IPS-18c (cell line): ENCODE results near the gene WDFY4.

Experiments used
- H3K4me3 ChIP-seq: 2 replicates; pipeline ENCODE4 v1.7.0; 2013; ENCODE audit warnings: low read depth, mild to moderate bottlenecking, low read length, moderate library complexity; ENCODE audit not compliant: insufficient read depth
- H3K9me3 ChIP-seq: one replicate; pipeline ENCODE4 v1.6.1; 2013; ENCODE audit warnings: mild to moderate bottlenecking, low read length, moderate library complexity; ENCODE audit not compliant: control insufficient read depth, insufficient read depth

Gene WDFY4

DNA sequence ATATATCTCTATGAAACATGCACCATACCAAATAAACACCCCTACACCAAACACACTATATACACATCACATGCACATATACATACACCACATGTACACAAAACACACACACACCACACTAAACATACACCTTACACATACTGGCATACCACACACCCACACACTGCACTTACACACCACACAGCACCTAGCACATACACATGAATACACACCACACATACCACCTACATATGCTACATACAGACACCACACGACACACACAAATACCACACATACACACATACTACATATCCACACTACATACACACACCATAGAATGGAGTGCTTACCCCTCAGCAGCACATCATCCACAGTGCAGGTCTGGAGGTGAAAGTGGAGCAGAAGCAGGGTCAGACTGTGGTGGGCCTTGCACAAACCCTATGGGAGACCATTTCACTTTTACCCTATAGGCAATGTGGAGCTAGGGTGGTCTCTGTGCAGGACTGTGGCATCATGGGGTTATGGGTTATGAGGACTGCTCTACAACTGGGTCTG, 64.6 kb downstream of the WDFY4 start:
- no peaks in the 10 kb centered on the region for H3K9me3 ChIP-seq
- H3K4me3 ChIP-seq, result no peak overlapping the region

DNA sequence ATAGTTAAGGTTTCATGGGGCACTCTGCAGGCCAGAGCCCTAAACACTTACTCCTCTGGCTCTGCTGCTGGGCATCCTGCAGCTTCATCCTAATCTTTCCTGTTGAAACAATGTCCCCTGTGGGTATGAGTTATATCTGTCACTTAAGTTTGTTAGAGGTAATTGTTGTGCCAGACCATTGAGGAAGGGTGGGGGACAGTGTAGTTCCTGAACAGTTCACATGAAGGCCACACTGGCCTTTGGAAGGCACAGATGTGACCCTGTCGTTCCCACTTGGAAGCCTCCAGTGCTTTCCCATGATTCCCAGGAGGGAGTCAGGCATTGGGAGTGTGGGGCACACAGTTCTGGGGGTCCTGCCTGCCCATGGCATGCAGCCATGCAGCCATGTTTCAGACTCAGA, 65.3 kb downstream of the WDFY4 start:
- Histone ChIP-seq H3K4me3 (no peak overlapping the region), H3K9me3 (no peaks in the 10 kb centered on the region)

DNA sequence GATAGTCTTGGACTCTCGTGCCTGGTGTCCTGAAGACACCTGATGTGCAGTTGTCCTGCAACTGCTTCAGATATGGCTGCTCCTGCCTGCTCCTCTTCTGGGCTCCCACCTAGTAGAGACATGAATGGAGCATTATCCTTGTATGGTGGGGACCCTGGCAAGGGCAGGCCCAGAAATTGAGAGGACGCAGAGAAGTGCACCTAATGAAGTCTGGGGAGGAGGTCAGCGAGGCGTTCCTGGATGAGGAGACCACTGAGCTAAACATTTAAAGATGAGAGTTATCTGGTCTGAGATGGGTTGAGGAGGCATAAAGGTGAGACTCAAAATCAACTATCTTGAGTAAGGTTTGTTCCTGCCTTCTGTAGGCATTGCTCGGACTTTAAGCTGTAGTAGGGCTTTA, 66.3 kb downstream of the WDFY4 start:
- no peak overlapping the region for H3K4me3 ChIP-seq
- H3K9me3 ChIP-seq, result no peaks in the 10 kb centered on the region

DNA sequence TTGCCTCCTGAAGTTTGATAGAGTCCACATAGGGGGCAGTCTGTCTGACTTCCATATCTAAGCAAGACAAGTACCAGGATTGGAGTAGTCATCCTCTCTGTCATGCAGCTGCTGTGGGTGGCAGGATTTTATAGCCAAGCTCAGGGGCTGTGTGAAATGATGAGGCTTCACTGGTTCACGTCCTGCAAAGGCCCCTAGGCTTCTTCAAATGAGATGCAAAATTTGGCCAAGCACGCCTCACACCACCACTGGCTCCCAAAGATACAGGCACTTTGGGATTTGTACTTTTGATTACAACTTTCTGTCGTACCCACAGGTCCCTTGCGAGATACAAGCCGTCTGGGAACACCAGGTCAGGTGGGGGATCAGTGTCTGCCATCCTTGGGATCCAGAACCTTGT, 67.1 kb downstream of the WDFY4 start:
- H3K4me3 ChIP-seq, result no peak overlapping the region
- H3K9me3 ChIP-seq, result no peaks in the 10 kb centered on the region

DNA sequence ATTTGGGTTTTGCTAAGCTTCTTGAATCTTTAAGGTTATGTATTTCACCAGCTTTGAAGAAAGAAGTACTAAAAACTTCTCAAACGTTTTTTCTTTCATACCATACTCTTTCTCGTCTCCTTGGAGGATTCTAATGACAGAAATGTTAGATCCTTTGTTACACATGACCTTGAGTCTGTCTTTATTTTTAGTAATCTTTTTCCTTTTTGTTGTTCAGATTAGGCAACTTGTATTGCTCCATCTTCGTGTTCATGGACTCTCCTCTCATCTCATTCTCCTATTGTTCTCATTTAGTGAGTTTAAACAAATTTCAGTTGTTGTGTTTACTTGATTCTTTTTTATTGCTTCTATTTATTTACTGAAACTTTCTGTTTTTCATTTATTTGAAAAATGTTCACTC, 73.7 kb downstream of the WDFY4 start:
- Histone ChIP-seq H3K4me3 (no peak overlapping the region), H3K9me3 (no peaks in the 10 kb centered on the region)

DNA sequence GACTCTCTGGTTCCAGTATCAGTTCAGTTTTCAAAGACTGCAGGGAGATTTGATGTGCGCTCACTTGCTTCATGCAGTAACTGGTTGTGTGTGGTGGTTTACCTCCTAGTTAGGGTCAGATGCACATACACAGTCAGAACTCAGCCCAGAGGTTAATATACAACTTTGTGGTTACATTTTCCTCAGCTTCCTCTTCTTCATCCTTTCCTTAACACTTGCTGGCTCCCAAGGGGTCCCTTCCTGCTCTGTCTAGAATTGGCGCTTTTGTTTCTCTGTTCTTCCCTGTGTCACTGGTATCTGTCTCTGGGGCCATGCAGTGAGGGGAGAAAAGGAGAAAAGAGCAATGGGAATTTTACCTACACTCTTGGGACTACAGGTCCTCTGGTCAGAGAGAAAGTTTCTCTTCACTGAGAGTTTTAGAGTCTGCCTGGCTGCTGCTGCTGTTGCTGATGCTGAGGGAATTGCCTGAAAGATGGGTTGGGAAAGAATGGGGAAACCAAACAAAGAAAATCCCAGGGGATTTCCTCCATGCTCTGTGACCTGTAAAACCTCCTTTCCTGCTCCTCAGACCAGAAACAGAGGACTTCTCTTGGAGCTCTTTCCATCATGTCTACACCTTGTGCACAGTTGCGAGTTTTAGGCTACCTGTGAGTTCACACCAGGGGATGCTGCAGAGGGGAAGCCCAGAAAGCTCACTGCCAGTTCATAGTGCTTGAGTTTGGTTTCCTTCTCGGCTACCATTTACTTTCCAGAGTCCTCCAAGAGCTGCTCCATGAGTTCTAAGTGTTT, 74.6 kb downstream of the WDFY4 start:
- H3K9me3 ChIP-seq, result no peaks in the 10 kb centered on the region
- H3K4me3 ChIP-seq, result no peak overlapping the region

DNA sequence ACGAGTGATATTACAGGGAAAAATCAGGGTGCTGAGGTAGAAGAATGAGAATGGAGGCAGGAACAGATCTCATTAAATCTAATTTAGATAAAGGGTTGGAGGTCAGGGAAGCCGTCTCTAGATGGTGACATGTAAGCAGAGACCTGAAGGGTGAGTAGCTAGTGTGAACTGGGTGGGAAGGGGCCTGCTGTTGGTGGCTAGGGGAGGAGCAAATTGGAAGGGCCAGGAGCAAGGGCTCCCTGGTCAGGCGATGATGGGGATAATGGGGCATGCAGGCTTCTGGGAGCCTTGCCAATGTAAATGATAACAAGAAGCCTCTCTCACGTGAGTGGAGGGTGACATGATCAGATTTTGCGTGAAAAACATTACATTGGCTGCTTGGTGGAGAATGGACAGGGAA, 76.3 kb downstream of the WDFY4 start:
- no peak overlapping the region for H3K4me3 ChIP-seq
- no peaks in the 10 kb centered on the region for H3K9me3 ChIP-seq

DNA sequence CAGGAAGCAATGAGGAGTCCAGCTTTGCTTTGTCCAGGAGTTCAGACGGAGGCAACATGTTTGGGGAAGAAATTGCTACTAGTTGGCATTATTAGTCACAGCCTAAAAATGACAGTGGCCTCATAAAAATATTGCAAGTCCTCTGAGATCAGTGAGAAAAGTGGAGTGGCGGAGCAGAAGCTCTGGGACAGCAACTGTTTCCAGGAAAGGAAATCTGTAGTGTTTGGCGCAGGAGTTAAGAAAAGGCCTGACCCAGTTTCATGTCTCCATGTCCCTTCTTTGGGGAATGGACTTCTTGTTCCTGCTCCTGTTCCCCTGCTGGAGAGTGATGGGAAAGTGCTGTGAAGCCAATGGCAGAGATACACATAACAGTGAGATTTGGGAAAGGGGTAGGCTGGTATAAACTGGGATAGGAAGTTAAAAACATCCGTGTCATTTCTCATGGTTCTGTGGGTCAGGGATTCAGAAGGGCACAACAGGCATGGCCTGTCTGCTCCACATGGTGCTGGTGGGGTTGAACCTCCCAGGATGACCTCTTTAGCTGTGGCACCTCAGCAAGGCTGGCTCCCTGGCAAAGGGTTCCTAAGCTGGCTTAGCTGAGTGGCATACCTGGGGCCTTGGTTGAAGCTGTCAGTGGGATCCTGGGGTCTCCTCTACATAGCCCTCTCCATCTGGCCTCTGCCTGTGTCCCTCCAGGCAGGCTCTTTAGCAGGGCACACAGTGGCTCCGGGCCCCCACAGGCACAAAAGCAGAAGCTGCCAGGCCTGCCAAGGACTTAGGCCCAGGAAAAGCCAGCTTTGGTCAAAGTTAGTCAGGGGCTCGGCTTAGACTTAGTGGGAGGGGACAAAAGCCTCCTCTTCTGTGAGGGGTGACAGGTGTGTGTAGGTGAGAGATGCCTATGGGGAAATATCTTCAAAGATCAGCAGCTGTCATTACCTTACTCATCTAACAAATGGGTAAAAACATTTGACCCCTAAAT, 77.7 kb downstream of the WDFY4 start:
- no peaks in the 10 kb centered on the region for H3K9me3 ChIP-seq

DNA sequence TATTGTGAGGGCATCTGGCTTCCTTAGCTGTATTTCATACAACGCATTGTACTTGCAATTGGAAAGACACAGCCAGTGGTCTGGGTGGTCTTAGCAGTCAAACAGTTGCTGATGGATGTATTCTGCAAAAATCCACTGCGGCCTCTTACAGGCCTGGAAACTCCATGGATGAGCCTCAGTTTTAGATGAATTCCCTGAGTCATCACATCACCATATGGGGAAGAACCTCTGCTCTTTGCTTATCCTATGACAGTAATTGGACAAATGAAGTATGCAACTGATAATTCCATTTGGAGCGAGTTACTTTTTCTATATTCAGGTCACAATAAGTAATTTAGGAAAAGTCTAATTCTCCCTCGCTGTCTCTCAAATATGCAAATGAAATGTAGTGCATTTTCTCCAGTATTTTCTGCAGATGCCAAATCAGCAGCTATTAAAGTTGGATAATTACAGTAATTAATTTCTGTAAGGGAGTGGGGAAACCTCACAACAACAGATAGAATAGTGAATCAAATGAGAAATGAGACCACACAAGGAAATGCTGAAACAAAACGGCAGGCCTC, 78.8 kb downstream of the WDFY4 start:
- H3K9me3 ChIP-seq, result no peaks in the 10 kb centered on the region
- H3K4me3 ChIP-seq, result no peak overlapping the region

More for the DNA sequence above, 77.7 kb downstream of the WDFY4 start:
- no peak overlapping the region for H3K4me3 ChIP-seq

DNA sequence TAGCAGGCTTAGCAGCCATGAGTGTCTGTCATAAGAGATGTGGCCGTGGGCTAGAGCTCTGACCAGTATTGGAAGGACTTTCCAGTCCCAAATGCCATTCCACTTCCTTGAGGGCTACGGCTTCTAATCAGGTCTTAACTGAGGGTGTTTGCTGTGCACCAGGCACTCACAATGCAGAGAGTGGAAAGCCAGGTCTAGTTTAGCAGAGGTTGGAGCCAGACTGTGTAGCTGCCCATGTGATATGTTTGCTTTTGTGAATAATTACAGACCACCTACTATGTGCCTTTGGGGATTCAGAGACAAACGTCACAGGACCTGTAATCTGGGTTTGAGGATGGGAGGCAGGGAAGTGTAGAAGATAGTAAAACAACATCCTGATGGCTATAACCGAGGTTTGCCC, 79.8 kb downstream of the WDFY4 start:
- H3K9me3 ChIP-seq, result no peaks in the 10 kb centered on the region
- no peak overlapping the region for H3K4me3 ChIP-seq

DNA sequence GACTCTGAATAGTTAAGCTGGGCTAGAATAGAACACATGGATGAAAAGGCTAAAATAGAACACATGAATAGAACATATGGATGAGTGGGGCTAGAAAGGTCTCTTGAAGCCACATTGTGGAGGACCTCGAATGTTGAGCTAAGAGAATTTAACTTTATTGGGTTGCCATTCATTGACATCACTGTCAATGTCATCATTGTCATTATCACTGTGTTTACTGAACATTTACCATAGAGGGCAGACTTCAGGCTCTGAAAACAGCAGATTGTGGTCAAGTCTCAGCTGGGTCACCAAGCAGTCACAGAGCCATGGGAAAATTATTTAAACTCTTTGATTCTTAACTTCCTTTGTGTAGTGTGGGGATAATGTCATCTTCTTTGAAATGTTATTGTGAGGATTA, 80.4 kb downstream of the WDFY4 start:
- H3K4me3 ChIP-seq, result no peak overlapping the region
- no peaks in the 10 kb centered on the region for H3K9me3 ChIP-seq

DNA sequence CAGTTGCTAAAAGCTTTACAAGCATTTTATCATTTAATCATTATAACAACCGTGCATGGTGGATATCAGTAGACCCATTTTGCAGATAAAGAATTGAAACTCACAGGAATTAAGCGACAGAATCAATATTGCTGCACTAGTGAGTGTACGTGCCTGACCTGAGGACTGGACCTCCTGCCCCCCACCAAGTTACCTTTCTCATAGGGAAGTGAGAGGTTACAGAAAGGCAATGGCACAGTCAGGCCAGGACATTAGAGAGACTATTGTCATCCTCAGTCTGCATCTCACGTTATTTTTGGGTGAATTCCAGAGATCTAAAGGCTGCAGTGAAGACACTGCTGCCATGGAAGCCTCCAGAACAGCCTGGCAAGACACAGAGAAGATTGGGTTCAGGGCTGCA, 80.9 kb downstream of the WDFY4 start:
- H3K9me3 ChIP-seq, result no peaks in the 10 kb centered on the region
- no peak overlapping the region for H3K4me3 ChIP-seq

DNA sequence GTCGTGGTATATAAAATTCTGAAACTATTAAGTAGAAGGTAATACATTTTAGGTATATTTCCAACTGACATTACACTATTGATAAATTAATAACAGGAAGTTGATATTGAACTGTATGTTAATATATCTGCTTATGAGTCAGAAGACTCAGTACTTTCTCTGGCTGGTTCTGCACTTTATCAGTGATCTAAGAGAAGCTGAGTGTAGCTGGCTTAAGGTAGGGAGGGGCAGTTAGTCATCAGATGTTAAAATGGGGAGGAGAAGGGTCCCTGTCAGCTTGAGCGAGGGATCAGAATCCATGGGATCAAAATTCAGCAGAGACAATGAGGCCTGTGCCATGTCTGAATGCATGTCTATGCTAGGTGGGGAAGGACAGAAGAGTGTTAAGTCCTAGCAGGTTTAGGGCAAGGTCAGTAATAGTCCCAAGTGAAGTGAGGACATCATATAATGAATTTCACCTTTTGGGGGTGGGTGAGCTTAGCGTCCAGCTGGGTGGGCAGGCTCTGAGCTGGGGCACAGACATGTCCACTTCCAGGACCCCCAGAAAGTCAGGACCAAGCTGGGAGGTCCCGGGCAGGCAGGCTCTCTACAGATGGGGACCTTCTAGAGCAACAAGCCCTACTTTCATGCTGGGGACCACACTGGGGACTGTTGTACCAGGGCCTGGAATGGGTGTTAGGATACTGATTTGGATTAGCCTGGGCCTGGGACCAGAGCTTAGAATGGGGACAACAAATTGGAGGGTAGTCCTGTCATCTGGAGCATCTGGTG, 82.9 kb downstream of the WDFY4 start:
- H3K9me3 ChIP-seq, result no peaks in the 10 kb centered on the region
- no peak overlapping the region for H3K4me3 ChIP-seq

DNA sequence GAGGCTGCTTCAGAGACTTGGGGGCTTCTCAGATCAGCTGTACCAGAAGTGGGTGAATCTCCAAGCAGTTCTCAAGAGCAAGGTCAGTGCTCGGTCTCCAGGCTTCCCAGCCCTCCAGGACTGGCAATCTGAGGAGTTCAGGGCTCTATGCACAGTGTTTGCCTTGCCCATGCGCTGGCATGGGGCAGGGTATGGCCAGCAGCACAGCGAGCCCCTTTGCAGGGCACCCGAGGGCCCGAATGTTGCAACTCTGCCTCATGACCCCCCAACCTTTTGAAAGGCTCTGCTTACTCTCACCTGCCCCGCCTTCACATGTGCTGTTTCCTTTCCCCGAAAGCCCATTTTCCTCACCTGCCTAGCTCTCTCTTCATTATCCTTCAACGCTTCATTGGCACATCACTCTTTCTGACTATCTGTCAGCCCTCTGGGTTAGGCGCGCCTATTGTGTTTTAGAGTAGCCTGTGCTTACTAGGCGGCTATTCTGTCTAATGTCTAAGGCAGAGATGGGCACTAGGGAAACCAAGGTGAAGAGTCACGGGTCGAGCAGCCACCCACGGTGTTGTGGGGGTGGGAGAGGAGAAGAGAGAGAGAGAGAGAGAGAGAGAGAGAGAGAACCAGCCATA, 83.6 kb downstream of the WDFY4 start:
- Histone ChIP-seq H3K9me3 (no peaks in the 10 kb centered on the region), H3K4me3 (no peak overlapping the region)

DNA sequence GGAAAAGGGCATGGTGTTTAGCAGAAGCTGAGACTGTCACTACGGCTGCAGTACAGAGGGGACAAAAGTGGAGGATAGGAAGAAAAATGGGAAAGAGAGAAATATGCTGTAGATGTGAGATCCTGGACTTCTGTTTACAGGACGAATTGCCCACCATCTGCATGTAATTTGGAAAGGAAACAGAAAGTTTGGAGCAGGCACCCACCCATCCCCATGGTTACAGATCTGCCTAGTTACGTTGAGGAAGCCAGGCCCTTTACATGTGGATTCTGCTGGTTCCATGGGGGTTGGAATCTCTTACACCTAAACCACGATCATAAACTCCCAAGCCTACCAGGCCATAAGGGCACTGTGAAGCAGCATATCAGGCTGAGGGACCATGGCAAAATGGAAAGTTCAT, 84.3 kb downstream of the WDFY4 start:
- Histone ChIP-seq H3K4me3 (no peak overlapping the region), H3K9me3 (no peaks in the 10 kb centered on the region)

DNA sequence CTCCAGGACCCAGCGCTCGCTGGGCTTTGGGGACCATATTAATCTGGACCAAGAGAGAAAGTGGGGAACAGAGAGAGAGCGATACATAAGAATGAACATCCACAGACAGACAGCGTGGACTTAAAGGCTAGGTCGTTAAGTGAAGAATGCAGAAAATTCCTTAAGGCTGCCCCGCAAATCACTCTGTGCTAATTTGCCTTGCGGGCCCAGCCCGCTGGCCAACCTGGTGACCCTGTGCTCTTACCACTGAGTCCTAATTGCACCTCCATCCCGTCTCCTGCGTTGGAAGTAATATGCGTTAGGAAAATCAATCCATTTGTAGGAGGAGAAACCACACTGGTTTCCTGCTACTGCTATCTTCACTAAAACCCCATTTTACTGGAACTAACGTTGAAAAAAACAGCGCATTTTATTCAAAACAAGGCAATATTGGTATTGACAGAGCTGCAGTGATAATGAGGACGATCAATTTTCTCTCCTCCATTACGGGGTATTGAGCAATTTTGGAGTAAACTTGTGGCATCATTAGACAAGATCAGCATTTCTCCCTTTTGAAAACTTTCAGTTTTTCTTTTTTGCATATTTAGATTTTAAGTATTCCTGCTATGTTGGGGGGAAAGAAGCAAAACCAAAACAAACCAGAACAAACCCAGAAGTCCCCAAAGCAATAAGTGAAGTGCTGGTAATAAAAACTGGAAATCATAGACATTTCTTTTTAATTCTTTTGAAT, 85.2 kb downstream of the WDFY4 start:
- H3K9me3 ChIP-seq, result no peaks in the 10 kb centered on the region
- H3K4me3 ChIP-seq, result no peak overlapping the region
